Stimulated activated effector memory CD8-positive, alpha-beta T cell treated with anti-CD3 and anti-CD28 coated beads, Interleukin-12 subunit alpha, Interleukin-12 subunit beta, amount 100 ng/mL, for 72 hours (primary cell): Measurements from ENCODE around the gene EMP2.
"Not testable (repeated sequence)": the region's sequence is repeated elsewhere in the genome, so short reads cannot be mapped to it uniquely, and the experiment has no call there.

Experiments
- ATAC-seq: fragments of 150-1000 bp; cut with Tn5 transposase; 2 replicates; pipeline ENCODE4 v1.10.0; 2021
- DNase-seq, 2 donors: peaks; one replicate each; pipeline ENCODE4 v3.0.0; 2021 to 2022; ENCODE audit warnings: low spot score in 2 of 2
- H3K27ac Mint-ChIP-seq: one replicate; pipeline ENCODE4 v1.8.0; 2022; ENCODE audit warnings: mild to moderate bottlenecking, mixed read lengths
- H3K36me3 Mint-ChIP-seq: one replicate; pipeline ENCODE4 v1.8.0; 2022; ENCODE audit warnings: mild to moderate bottlenecking, mixed read lengths
- H3K4me1 Mint-ChIP-seq: one replicate; pipeline ENCODE4 v1.8.0; 2022; ENCODE audit warnings: mixed read lengths
- H3K4me3 Mint-ChIP-seq: one replicate; pipeline ENCODE4 v1.8.0; 2022; ENCODE audit warnings: mild to moderate bottlenecking, mixed read lengths
- H3K9me3 Mint-ChIP-seq: one replicate; pipeline ENCODE4 v1.8.0; 2022; ENCODE audit warnings: mixed read lengths

Gene EMP2

DNA sequence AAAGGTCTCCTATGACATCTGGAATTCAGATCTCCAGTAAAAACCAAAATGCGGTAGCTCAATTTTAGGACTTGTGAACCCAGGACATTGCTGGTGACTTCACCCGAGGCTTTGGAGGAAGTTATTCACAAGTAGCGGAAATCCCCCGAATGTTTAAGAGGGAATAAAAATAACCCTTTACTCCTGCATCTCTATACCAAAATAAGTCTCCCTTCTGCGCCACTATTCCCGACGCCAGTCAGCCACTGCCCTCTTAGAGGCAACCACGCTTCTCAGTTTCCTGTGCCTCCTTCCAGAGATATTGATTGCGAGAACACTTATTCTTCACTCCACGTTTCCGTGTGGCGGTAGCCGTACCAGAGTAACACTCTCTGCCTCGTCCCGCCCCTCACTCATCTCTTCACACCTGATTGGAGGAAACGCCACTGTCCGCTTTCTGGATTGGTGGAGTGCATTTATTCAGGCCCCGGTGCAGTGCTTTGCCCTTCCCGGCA lies 27.4 kb downstream of the EMP2 start:
- Mint-ChIP-seq H3K4me3 (peak overlapping the region; percentile 57), H3K36me3 (no peaks in the 10 kb centered on the region), H3K27ac (peak overlapping the region; percentile 4), H3K4me1 (peaks cover 10% of the 10 kb centered on the region), H3K9me3 (peaks cover 9% of the 10 kb centered on the region)
- peak; percentile 85 for ATAC-seq
- peak in 1 of 2 donors; percentile 69 for DNase-seq

DNA sequence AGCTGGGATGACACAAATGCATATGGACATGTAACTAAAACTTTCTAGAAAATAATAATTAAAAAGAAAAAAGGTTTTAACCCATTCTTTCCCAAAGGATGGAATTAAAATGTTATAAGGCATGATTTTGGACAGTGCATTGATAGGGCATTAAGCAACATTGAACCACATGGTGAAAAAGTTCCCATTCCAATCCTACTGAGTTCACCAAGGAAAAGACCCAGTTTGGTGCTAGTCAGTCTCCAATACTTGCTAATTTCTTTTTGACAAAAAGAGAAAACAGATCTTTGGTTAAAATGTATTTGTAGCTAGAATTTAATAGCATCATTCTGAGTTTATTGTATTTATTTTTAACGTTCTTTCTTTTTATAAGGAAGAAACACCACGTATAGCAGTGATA lies 28.1 kb downstream of the EMP2 start:
- ATAC-seq (no peak), DNase-seq (no peak)
- Mint-ChIP-seq H3K9me3 (peaks cover 11% of the 10 kb centered on the region), H3K4me3 (peak overlapping the region; percentile 57), H3K36me3 (no peaks in the 10 kb centered on the region), H3K27ac (no peak overlapping the region), H3K4me1 (peaks cover 10% of the 10 kb centered on the region)

DNA sequence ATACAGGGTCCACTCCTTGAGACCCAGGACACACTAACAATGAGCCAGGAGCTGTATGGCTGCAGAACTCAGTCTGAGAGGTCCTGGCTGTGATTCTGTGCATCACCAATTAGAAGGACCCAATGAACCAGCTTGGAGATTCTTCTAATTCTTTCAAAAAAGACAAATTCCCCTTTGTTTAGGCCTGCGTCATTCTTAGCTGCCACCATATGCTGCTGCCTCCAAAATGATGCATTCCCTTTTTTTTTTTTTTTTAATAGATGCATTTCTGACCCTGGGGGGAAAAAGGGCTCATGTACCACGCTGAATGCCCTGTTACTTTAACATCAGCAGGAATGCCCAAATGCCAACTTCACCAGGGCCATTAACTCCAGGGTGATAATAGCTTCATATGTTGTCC lies 28.5 kb downstream of the EMP2 start:
- no peak for DNase-seq
- Mint-ChIP-seq H3K27ac (no peak overlapping the region), H3K4me1 (peaks cover 10% of the 10 kb centered on the region), H3K36me3 (no peaks in the 10 kb centered on the region), H3K9me3 (peaks cover 12% of the 10 kb centered on the region), H3K4me3 (no peak overlapping the region)
- ATAC-seq = no peak

DNA sequence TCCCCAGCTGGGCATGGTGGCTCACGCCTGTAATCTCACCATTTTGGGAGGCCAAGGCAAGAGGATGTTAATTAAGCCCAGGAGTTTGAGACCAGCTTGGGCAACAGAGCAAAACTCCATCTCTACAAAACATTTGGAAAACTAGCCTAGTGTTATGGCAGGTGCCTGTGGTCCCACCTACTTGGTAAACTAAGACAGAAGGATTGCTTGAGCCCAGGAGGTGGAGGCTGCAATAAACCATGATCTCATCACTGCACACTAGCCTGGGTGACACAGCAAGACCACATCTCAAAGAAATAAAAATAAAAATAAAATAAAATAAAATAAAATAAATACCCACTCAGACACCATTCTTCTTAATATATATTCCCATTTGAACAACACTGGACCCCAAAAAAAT lies 32.0 kb downstream of the EMP2 start:
- H3K4me1 Mint-ChIP-seq = peaks cover 8% of the 10 kb centered on the region
- ATAC-seq = no peak
- no peak overlapping the region for H3K4me3 Mint-ChIP-seq
- peaks cover 10% of the 10 kb centered on the region for H3K9me3 Mint-ChIP-seq
- no peak for DNase-seq
- H3K36me3 Mint-ChIP-seq = no peaks in the 10 kb centered on the region
- no peak overlapping the region for H3K27ac Mint-ChIP-seq

DNA sequence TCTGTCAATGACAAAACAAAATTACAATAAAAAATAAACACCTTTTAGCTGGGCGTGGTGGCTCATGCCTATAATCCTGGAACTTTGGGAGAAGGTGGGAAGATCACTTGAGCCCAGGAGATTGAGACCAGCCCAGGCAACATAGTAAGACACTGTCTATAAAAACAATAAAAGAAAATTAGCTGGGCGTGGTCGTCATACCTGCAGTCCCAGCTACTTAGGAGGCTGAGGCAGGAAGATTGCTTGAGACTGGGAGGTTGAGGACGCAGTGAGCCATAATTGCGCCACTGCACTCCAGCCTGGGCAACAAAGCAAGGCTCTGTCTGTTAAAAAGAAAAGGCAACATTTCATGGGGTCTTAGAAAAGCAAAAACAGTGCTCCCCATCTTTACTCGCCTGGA lies 32.7 kb downstream of the EMP2 start:
- peaks cover 1% of the 10 kb centered on the region for H3K4me1 Mint-ChIP-seq
- H3K36me3 Mint-ChIP-seq = no peaks in the 10 kb centered on the region
- H3K9me3 Mint-ChIP-seq = peaks cover 10% of the 10 kb centered on the region
- ATAC-seq = no peak
- H3K4me3 Mint-ChIP-seq = no peak overlapping the region
- no peak overlapping the region for H3K27ac Mint-ChIP-seq
- DNase-seq = no peak

DNA sequence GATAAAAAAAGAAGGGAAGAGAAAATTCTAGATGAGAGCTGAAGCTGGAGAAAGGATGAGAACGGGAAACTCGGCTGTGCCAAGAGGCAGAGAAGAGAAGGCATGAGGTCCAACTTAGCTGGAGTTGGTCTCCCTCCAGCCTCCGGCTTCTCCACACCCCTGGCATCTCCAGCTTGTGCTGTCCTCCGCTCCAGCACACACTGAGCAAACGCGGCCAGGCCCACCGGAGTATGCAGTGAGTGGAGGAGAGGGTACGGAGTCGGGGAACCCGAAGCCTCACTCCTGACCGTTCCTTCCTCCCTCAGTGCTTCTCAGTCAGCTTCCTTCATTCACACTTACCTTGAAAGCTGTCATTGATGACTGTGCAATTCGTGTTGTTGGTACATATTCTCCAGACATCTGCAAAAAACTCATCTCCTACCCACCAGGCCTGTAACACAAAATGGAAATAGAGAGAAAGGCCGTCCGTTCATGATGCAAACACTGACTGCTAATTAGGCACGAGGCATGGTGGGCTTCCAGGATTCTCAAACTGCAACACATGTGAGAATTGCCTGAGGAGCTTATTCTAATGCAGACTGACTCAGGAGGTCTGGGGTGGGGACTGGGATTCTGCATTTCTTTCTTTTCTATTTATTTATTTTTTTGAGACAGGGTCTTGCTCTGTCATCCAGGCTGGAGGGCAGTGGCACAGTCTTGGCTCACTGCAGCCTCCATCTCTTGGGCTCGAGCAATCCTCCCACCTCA lies 37.0 kb downstream of the EMP2 start:
- Mint-ChIP-seq H3K4me1 (no peaks in the 10 kb centered on the region), H3K27ac (no peak overlapping the region), H3K4me3 (no peak overlapping the region), H3K9me3 (peaks cover 3% of the 10 kb centered on the region), H3K36me3 (no peaks in the 10 kb centered on the region)
- DNase-seq = no peak
- no peak for ATAC-seq

DNA sequence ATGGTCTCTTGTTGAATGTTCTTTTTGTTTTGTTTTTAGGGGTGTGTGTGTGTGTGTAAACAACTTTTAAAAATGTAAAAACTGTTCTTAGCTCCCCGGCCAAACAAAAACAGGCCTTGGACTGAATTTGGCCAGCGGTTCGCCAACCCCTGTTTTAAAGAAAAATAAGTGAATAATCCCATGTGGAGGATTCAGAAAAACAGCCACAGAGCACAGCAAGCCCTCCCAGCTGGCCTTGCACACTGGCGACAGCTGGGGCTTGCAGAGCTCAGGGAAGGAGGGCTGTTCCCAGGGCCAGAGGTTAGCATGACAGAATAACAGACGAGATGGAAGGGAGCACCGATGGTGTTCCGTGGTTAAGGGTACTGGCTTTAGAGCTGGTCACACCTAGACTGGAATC lies 39.0 kb downstream of the EMP2 start:
- Mint-ChIP-seq H3K4me1 (no peaks in the 10 kb centered on the region), H3K36me3 (no peaks in the 10 kb centered on the region), H3K9me3 (no peaks in the 10 kb centered on the region)

DNA sequence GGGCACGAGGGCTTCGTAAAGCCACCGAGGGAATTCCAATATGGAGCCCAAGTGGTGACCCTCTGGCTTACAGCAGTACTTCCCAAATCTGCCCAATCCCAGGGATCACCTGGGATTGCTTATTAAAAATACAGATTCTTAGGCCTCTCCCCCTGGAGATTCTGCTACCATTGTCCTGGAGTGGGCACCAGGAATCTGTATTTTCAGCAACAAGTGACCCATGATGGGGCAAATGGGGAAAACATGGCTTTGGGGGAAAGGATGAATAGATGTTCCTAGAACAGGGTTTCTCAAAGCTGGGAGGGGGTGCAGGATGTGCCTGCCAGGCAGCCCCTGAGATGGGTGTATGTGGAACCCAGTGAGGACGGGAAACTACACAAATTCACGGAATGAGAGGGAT lies 40.6 kb downstream of the EMP2 start:
- Mint-ChIP-seq H3K27ac (no peak overlapping the region), H3K36me3 (no peaks in the 10 kb centered on the region), H3K4me1 (no peaks in the 10 kb centered on the region), H3K4me3 (no peak overlapping the region), H3K9me3 (no peaks in the 10 kb centered on the region)
- ATAC-seq (no peak), DNase-seq (no peak)

More for the DNA sequence above, 39.0 kb downstream of the EMP2 start:
- Mint-ChIP-seq H3K27ac (no peak overlapping the region), H3K4me3 (no peak overlapping the region)
- no peak for ATAC-seq
- no peak for DNase-seq

DNA sequence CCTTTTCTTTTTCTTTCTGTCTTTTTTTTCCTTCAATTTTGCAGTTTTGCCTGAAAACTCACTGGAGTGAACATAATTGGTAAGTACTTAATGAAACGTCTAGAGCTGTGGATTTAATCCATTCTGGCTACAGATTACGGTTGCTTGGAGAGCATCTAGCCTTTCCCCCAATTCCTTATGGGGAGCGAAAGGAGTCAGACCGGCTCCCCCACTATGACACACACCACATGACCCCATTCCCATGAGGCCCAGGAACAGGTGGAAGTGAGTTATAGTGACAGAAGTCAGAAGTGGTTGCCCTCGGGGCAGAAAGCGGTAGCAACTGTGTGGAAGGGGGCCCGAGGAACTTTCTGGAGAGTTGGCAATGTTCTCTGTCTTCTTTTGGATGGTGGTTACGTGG lies 41.2 kb downstream of the EMP2 start:
- no peaks in the 10 kb centered on the region for H3K4me1 Mint-ChIP-seq
- H3K4me3 Mint-ChIP-seq = no peak overlapping the region
- H3K9me3 Mint-ChIP-seq = no peaks in the 10 kb centered on the region

DNA sequence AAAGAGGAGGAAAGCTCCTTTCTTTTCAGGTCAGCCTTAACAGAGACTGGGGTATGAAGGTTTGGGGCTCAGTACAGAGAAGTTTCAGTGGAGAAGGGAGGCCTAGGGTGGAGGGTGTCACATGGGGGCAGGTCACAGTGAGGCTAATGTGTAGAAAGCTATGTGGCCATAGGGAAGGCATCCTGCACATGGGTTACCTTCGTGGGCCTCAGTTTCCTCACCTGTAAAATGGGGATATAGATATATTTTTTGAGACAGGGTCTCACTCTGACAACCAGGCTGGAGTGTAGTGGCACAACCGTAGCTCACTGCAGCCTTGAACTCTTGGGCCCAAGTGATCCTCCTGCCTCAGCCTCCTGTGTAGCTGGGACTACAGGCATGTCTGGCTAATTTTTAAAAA lies 41.8 kb downstream of the EMP2 start:
- peak overlapping the region; percentile 15 for H3K27ac Mint-ChIP-seq
- no peak overlapping the region for H3K4me3 Mint-ChIP-seq
- ATAC-seq = no peak
- no peaks in the 10 kb centered on the region for H3K36me3 Mint-ChIP-seq
- no peak for DNase-seq
- no peaks in the 10 kb centered on the region for H3K9me3 Mint-ChIP-seq
- no peaks in the 10 kb centered on the region for H3K4me1 Mint-ChIP-seq

More for the DNA sequence above, 41.2 kb downstream of the EMP2 start:
- H3K27ac Mint-ChIP-seq = peak overlapping the region; percentile 15
- DNase-seq = no peak
- ATAC-seq = no peak
- H3K36me3 Mint-ChIP-seq = no peaks in the 10 kb centered on the region

DNA sequence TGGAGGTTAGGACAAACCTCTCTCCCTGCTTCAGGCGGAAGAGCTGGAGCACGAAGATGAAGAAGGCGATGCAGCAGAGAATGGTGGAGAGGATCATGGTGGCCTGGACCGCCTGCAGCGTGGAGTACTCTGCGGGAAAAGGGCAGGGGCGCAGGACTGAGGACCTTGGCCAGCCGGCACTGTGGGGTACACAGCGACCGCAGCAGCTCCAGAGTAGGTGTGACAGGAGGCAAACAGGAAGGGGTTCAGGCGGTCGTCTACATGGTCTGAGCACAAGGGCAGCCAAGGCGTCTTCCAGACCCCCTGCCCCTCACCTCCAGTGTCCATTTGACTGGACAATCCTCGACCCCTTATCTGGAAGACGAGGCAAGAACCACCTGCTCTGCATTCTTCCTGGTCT lies 42.5 kb downstream of the EMP2 start:
- peak overlapping the region; percentile 15 for H3K27ac Mint-ChIP-seq
- no peak for DNase-seq

DNA sequence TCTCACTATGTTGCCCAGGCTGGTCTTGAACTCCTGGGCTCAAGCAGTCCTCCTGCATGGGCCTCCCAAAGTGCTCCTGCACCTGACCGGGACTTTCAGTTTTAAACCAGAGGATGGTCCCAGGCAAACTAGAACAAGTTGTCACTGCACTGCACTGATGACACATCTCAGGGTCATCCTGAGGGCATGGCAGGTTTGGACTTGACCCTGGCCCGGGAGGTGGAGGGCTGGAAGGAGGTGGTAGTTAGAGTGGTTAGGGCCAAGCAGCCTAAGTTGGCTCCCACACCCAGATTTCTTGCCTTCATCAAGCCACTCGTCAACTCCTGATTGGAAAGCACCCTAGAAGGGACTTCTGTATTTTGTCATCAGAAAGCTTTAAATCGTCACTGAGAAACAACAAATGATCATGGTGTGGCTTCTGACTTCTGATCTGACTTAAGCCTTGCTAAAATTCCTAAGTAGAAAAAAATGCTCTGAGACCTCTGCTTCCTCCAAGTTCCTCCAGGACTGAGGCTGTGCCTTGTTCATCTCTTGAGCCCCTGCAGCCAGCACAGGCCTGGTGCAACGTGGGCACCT lies 43.5 kb downstream of the EMP2 start:
- ATAC-seq (no peak), DNase-seq (no peak)
- Mint-ChIP-seq H3K27ac (no peak overlapping the region), H3K4me3 (no peak overlapping the region), H3K4me1 (no peaks in the 10 kb centered on the region), H3K9me3 (no peaks in the 10 kb centered on the region), H3K36me3 (no peaks in the 10 kb centered on the region)

More for the DNA sequence above, 42.5 kb downstream of the EMP2 start:
- Mint-ChIP-seq H3K36me3 (no peaks in the 10 kb centered on the region), H3K4me3 (no peak overlapping the region), H3K9me3 (no peaks in the 10 kb centered on the region), H3K4me1 (no peaks in the 10 kb centered on the region)
- ATAC-seq = no peak

DNA sequence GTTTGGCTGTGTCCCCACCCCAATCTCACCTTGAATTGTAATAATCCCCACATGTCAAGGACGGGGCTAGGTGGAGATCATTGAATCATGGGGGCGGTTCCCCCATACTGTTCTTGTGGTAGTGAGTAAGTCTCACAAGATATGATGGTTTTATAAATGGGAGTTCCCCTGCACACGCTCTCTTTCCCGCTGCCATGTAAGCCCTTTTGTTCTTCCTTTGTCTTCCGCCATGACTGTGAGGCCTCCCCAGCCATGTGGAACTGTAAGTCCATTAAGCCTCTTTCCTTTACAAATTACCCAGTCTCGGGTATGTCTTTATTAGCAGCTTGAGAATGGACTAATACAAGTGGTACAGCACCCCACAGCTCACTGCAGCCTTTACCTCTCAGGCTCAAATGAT lies 44.1 kb downstream of the EMP2 start:
- not testable (repeated sequence) for H3K27ac Mint-ChIP-seq, H3K4me1 Mint-ChIP-seq, ATAC-seq, DNase-seq, H3K36me3 Mint-ChIP-seq, H3K9me3 Mint-ChIP-seq, H3K4me3 Mint-ChIP-seq

DNA sequence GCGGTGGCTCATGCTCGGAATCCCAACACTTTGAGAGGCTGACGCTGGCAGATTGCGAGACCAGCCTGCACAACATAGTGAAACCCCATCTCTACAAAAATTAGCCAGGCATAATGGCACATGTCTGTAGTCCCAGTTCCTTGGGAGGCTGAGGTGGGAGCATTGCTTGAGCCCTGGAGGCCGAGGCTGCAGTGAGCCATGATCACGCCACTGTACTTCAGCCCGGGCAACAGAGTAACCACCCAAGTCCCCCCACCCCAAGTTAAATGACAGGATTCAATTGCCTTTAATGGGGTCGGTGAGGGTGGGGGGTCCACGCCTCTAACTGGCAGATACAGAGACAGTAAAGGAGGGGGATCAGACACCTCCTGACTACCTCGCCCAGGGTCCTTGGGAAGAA lies 44.9 kb downstream of the EMP2 start:
- Mint-ChIP-seq H3K27ac (no peak overlapping the region), H3K4me3 (no peak overlapping the region), H3K9me3 (no peaks in the 10 kb centered on the region), H3K4me1 (no peaks in the 10 kb centered on the region), H3K36me3 (no peaks in the 10 kb centered on the region)
- DNase-seq (no peak), ATAC-seq (no peak)

DNA sequence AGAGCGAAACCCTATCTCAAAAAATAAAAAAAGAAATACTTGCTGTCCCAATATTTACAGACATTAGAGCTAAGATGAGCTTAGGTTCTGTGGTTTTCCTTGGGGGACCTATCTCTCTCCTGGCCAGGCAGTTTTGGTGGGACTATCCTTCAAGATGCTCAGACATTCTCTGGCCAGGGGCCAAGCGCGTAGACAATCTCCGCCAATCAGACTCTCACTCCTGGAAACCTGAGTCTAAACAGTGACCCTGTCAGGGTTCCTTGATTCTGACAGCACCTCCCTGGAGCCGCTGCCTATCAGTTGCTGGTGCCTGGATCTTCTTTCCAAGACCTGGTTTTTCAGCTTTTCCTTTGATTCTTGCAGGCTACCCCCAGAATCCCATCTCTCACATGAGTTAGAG lies 45.6 kb downstream of the EMP2 start:
- no peak overlapping the region for H3K4me3 Mint-ChIP-seq
- H3K36me3 Mint-ChIP-seq = no peaks in the 10 kb centered on the region
- H3K9me3 Mint-ChIP-seq = no peaks in the 10 kb centered on the region
- H3K4me1 Mint-ChIP-seq = no peaks in the 10 kb centered on the region
- no peak for DNase-seq
- no peak overlapping the region for H3K27ac Mint-ChIP-seq
- no peak for ATAC-seq

DNA sequence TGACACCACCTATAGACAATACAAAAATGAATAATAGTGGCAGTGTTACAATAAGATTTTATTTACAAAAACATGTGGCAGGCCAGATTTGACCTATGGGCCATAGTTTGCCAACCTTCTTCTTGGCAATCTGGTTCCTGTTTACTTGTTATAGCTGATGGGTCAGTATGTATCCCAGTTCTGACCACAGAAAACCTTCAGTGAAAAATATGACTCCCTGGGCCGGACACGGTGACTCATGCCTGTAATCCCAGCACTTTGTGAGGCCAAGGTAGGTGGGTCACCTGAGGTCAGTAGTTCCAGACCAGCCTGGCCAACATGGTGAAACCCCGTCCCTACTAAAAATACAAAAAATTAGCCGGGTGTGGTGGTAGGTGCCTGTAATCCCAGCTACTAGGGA lies 46.8 kb downstream of the EMP2 start:
- not testable (repeated sequence) for H3K27ac Mint-ChIP-seq, H3K4me3 Mint-ChIP-seq, H3K9me3 Mint-ChIP-seq, H3K36me3 Mint-ChIP-seq, H3K4me1 Mint-ChIP-seq, ATAC-seq, DNase-seq
